Parathyroid adenoma (tissue), 2 donors: ENCODE results near the gene ANKS1A.
"Not testable (repeated sequence)": the region's sequence is repeated elsewhere in the genome, so short reads cannot be mapped to it uniquely, and the experiment has no call there.

Source experiments
- H2AFZ ChIP-seq: fragments of 300-600 bp; sonication (generic); one replicate; pipeline ENCODE4 v1.7.0; 2017; ENCODE audit warnings: antibody characterized with exemption, mild to moderate bottlenecking
- H3K27ac ChIP-seq: fragments of 300-600 bp; sonication (generic); one replicate; pipeline ENCODE4 v1.7.0; 2017
- H3K27me3 ChIP-seq: fragments of 300-600 bp; sonication (generic); one replicate; pipeline ENCODE4 v1.7.0; 2017; ENCODE audit warnings: low read length; ENCODE audit not compliant: control insufficient read depth, insufficient read depth
- H3K36me3 ChIP-seq: fragments of 300-600 bp; sonication (generic); one replicate; pipeline ENCODE4 v1.7.0; 2017; ENCODE audit warnings: low read length; ENCODE audit not compliant: control insufficient read depth, insufficient read depth
- H3K4me1 ChIP-seq: fragments of 300-600 bp; sonication (generic); one replicate; pipeline ENCODE4 v1.7.0; 2017; ENCODE audit warnings: control low read depth
- H3K4me2 ChIP-seq: fragments of 300-600 bp; sonication (generic); one replicate; pipeline ENCODE4 v1.7.0; 2017; ENCODE audit warnings: low read length
- H3K4me3 ChIP-seq: fragments of 300-600 bp; sonication (generic); one replicate; pipeline ENCODE4 v1.7.0; 2017; ENCODE audit warnings: low read depth, low read length
- H3K79me2 ChIP-seq: fragments of 300-600 bp; sonication (generic); one replicate; pipeline ENCODE4 v1.7.0; 2017; ENCODE audit warnings: control low read depth
- H3K9ac ChIP-seq: fragments of 300-600 bp; sonication (generic); one replicate; pipeline ENCODE4 v1.7.0; 2017; ENCODE audit warnings: mild to moderate bottlenecking
- H3K9me3 ChIP-seq: fragments of 300-600 bp; sonication (generic); one replicate; pipeline ENCODE4 v1.7.0; 2017; ENCODE audit warnings: low read length; ENCODE audit not compliant: control insufficient read depth
- TF ChIP-seq, protein P1 (sequence below): fragments of 300-600 bp; sonication (generic); IDR thresholded peaks from one replicate; pipeline ENCODE4 v1.7.0; 2017; ENCODE audit warnings: antibody characterized with exemption, mild to moderate bottlenecking
- donor health status: primary hyperparathyroidism.

The ANKS1A gene

DNA sequence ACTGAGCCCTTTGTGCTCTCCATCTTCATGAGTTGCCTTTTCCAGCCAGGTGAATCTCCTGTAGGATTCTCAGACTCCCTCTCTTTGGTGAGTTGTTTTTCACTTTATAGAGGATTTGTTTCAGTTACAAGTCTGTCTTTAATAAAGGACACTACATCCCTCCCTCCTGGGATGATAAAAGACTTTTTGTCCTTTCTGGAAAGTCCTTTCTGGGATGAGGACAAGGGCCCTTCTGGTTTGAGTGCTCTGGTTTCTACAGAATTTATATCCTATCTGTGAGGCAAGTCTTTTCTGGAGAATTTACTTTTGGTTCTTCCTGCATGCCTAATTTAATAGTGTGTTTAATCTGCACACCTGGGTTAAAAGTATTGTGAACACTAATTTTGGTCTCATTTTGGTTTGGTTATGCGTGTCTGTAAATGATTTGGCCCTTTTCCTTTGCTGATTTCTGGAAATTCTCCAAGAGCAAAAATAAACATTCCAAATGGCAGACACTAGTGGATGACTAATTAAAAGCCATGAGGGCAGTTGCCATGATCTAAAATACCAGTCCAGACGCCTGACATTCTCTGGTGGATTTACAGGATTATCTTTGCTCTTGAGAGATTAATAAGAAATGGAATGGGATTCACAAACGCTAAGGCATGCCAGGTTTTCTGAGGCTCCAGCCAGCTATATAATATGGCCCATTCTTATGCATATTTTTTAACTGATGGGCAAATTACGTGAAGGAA lies 207.2 kb downstream of the ANKS1A start:
- no peaks in the 10 kb centered on the region for H3K4me1 ChIP-seq
- H3K27me3 ChIP-seq: no peaks in the 10 kb centered on the region
- no peak overlapping the region for H3K9ac ChIP-seq
- H2AFZ ChIP-seq: no peak overlapping the region
- no peak overlapping the region for H3K27ac ChIP-seq
- H3K79me2 ChIP-seq: no peaks in the 10 kb centered on the region
- no peaks in the 10 kb centered on the region for H3K9me3 ChIP-seq
- H3K4me2 ChIP-seq: no peak overlapping the region
- no peak overlapping the region for H3K4me3 ChIP-seq
- TF ChIP-seq, protein P1, sequence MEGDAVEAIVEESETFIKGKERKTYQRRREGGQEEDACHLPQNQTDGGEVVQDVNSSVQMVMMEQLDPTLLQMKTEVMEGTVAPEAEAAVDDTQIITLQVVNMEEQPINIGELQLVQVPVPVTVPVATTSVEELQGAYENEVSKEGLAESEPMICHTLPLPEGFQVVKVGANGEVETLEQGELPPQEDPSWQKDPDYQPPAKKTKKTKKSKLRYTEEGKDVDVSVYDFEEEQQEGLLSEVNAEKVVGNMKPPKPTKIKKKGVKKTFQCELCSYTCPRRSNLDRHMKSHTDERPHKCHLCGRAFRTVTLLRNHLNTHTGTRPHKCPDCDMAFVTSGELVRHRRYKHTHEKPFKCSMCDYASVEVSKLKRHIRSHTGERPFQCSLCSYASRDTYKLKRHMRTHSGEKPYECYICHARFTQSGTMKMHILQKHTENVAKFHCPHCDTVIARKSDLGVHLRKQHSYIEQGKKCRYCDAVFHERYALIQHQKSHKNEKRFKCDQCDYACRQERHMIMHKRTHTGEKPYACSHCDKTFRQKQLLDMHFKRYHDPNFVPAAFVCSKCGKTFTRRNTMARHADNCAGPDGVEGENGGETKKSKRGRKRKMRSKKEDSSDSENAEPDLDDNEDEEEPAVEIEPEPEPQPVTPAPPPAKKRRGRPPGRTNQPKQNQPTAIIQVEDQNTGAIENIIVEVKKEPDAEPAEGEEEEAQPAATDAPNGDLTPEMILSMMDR: no peak
- no peaks in the 10 kb centered on the region for H3K36me3 ChIP-seq

DNA sequence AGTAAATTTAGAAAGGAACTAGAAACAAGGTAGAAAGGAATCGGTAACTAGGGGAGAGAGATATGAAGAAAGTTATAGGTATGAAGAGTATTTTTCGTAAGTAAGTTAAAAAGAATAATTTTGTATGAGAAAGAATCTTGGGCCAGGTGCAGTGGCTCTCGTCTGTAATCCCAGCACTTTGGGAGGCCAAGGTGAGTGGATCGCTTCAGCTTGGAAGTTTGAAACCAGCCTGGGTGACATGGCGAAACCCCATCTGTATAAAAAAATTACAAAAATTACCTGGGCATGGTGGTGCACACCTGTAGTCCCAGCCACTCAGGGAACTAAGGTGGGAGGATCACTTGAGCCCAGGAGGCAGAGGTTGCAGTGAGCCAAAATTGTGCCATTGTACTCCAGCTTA lies 210.1 kb downstream of the ANKS1A start:
- TF ChIP-seq, protein P1: no peak

DNA sequence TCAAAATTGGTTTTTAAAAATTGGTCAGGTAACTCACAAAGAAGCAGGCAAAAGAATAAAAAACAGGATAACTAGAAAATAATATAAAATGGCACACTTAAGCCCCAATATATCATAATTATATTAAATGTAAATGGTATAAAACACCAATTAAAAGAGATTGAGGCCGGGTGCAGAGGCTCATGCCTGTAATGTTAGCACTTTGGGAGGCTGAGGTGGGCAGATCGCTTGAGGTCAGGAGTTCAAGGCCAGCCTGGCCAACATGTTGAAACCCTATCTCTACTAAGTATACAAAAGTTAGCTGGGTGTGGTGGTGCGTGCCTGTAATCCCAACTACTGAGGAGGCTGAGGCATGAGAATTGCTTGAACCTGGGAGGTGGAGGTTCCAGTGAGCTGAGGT lies 216.0 kb downstream of the ANKS1A start:
- TF ChIP-seq, protein P1: no peak
- Histone ChIP-seq H3K27me3 (no peaks in the 10 kb centered on the region), H3K4me3 (no peak overlapping the region), H2AFZ (no peak overlapping the region), H3K4me2 (no peak overlapping the region), H3K4me1 (no peaks in the 10 kb centered on the region), H3K36me3 (no peaks in the 10 kb centered on the region), H3K79me2 (no peaks in the 10 kb centered on the region), H3K27ac (no peak overlapping the region), H3K9ac (no peak overlapping the region), H3K9me3 (no peaks in the 10 kb centered on the region)

More for the DNA sequence above, 210.1 kb downstream of the ANKS1A start:
- Histone ChIP-seq H3K9ac (no peak overlapping the region), H3K36me3 (no peaks in the 10 kb centered on the region), H3K4me1 (no peaks in the 10 kb centered on the region), H3K9me3 (no peaks in the 10 kb centered on the region), H3K27me3 (no peaks in the 10 kb centered on the region), H2AFZ (no peak overlapping the region), H3K27ac (no peak overlapping the region), H3K4me2 (no peak overlapping the region), H3K4me3 (no peak overlapping the region), H3K79me2 (no peaks in the 10 kb centered on the region)

DNA sequence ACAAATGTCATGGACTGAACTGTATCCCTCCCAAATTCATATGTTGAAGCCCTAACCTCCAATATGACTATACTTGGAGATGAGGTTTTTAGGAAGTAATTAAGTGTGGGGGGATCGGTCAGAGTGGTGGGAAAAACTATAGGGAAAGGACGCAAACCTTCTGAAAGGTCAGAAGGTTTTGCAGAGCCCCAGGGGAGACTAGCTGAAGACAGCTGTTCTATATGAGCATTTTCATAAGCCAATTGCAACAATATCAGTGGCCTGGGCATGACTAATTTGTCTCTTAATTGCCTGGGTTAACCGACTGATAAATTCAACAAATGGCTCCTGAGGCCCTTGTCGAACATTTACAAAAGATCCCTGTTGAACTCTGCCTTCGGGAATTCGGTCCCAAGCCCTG lies 217.0 kb downstream of the ANKS1A start:
- not testable (repeated sequence) for H3K27ac ChIP-seq, H2AFZ ChIP-seq, H3K4me3 ChIP-seq, H3K79me2 ChIP-seq, H3K4me2 ChIP-seq, H3K27me3 ChIP-seq, H3K9me3 ChIP-seq, H3K9ac ChIP-seq, H3K36me3 ChIP-seq, H3K4me1 ChIP-seq

DNA sequence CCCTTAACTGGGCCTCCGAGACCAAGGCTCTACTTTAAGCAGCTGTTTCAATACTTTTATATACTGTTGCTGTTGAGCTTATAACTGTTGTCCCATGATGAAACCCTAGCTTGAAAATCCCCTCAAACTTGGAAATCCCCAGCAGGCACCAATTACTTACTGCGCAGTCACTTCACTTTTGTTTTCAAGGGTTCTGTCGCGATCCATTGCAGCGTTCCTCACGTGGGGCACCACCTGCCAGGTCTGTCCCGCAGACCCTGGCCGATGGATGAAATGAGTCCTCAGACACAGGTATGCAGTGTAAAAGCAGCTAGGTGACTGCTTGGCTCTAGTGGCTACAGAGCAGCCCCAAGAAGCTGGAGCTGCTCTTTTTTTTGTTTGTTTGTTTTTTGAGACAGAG lies 218.2 kb downstream of the ANKS1A start:
- H3K9ac ChIP-seq, H2AFZ ChIP-seq, H3K79me2 ChIP-seq, H3K4me2 ChIP-seq, H3K27ac ChIP-seq, H3K9me3 ChIP-seq, H3K4me1 ChIP-seq, H3K27me3 ChIP-seq, H3K4me3 ChIP-seq, H3K36me3 ChIP-seq: not testable (repeated sequence)

DNA sequence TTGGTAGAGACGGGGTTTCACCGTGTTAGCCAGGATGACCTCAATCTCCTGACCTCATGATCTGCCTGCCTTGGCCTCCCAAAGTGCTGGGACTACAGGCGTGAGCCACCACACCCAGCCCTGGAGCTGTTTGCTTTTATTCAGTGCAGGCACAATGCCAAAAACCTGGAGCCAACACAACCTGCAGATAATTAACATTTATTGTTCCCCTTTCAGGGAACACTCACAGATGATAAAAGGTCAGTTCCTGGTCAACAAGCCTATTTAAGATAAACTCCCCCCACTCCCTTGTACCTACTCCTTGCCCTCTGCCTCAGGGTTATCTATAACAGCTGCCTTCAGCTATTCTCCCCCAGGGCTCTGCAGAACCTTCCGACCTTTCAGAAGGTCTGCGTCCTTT lies 218.7 kb downstream of the ANKS1A start:
- H3K9me3 ChIP-seq, H3K4me3 ChIP-seq, H3K27me3 ChIP-seq, H3K4me1 ChIP-seq, H3K27ac ChIP-seq, H3K9ac ChIP-seq, H3K36me3 ChIP-seq, H3K79me2 ChIP-seq, H3K4me2 ChIP-seq, H2AFZ ChIP-seq: not testable (repeated sequence)
